HTR-8/SVneo (cell line): ENCODE data around the gene ADAMTS18.

Experiments
- DNase-seq: peaks from one replicate; pipeline ENCODE4 v3.0.0; 2011; ENCODE audit warnings: low spot score, mixed read lengths; ENCODE audit not compliant: insufficient read length
- FAIRE-seq: peaks from 2 replicates; lab custom pipeline; 2011; peaks lifted over from hg19 to GRCh38; lab: Jason Lieb, UNC

ADAMTS18 gene

GRCh38 chr16:77331043-77331442, 103.8 kb downstream of the ADAMTS18 start:
- FAIRE-seq (no peak), DNase-seq (no peak)

GRCh38 chr16:77330332-77331042, 104.3 kb downstream of the ADAMTS18 start:
- DNase-seq (no peak), FAIRE-seq (peak; percentile 13)

GRCh38 chr16:77328768-77329167, 106.1 kb downstream of the ADAMTS18 start:
- DNase-seq = no peak
- no peak for FAIRE-seq

DNA sequence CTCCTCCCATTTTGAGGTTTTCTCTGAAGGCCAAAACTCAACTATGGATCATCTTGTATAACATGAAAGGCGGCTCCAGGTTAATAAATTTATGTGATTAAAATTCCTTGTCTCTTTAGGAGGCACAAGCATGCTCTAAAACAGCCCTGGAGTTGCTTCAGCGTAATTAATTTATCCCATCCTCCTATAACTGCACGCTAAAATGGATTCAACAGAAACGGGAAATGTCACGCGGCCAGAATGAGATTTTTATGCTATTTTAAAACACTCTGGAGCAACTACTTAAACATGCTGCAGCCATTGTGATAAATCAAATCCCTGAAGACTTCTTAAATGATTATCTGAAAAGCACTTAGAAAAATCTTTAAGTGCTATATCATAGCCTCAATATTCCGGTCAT, 106.6 kb downstream of the ADAMTS18 start:
- DNase-seq (no peak), FAIRE-seq (no peak)

DNA sequence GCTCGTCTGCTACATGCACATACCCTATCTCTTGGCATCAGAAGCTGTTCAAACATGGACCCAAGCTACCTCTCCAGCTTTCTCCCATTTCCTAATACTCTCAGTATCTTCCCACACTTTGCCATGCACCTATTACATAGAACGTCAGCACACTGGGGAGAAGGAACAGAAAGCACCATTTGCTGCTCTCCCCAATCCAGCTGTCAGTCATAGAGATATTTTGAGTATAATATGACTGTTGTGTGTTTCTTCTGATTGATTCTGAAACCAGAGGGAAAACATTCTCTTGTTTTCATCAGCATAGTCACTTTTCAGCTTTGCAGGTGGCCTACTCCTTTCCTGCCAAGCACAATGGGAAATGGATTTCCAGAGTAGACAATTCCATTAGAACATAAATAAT, 107.1 kb downstream of the ADAMTS18 start:
- no peak for DNase-seq
- FAIRE-seq = peak; percentile 4

- FAIRE-seq = no peak
Observed at GRCh38 chr16:77324729-77325128, 110.1 kb downstream of the ADAMTS18 start.

GRCh38 chr16:77323695-77324094, 111.1 kb downstream of the ADAMTS18 start:
- no peak for DNase-seq
- FAIRE-seq = no peak

More at GRCh38 chr16:77324729-77325128, 110.1 kb downstream of the ADAMTS18 start:
- DNase-seq = no peak

- no peak for DNase-seq
- FAIRE-seq = no peak
Observed at GRCh38 chr16:77322757-77323156, 112.1 kb downstream of the ADAMTS18 start.

DNA sequence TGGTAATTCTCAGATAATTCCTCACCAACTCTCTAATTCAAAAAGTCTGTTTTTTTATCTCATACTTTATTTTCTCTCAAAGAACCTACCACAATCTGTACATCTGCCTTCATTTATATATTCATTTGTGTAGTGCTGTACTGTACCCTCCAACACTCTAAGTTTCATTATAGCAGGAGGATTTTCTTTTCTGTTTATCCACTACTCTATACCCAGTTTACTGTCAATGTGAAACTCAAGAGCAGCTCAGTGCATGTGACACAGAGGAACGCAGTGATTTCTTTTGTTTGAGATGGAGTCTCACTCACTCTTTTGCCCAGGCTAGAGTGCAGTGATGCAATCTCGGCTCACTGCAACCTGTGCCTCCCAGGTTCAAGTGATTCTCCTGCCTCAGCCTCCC, 117.8 kb downstream of the ADAMTS18 start:
- DNase-seq = no peak
- FAIRE-seq = no peak

DNA sequence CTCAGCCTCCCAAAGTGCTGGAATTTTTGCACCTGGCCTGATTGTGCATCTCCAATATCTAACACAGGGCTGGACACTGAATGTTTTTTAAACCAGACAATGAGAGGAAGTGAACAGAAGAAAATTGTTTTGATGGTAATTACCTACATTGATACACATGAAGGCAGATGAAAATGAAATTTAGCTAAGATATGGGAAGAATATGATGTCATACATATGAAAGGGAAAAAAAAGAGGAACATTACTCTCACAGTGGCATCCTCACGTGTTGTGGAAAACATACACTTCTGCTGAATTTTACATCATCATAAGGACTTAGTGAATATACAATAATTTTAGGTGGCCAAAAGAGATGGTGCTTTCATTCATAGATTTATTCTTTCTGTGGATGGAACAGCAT, 124.0 kb downstream of the ADAMTS18 start:
- DNase-seq (no peak), FAIRE-seq (no peak)

GRCh38 chr16:77308163-77308561, 126.7 kb downstream of the ADAMTS18 start:
- DNase-seq = peak; percentile 36

GRCh38 chr16:77307426-77308162, 127.2 kb downstream of the ADAMTS18 start:
- DNase-seq (no peak), FAIRE-seq (no peak)

More at GRCh38 chr16:77308163-77308561, 126.7 kb downstream of the ADAMTS18 start:
- FAIRE-seq = peak; percentile 63

- no peak for FAIRE-seq
- no peak for DNase-seq
Observed at GRCh38 chr16:77306075-77306474, 128.8 kb downstream of the ADAMTS18 start.

- DNase-seq (no peak), FAIRE-seq (no peak)
Observed at GRCh38 chr16:77304877-77305276, 130.0 kb downstream of the ADAMTS18 start.

GRCh38 chr16:77304134-77304533, 130.7 kb downstream of the ADAMTS18 start:
- DNase-seq (no peak), FAIRE-seq (no peak)

DNA sequence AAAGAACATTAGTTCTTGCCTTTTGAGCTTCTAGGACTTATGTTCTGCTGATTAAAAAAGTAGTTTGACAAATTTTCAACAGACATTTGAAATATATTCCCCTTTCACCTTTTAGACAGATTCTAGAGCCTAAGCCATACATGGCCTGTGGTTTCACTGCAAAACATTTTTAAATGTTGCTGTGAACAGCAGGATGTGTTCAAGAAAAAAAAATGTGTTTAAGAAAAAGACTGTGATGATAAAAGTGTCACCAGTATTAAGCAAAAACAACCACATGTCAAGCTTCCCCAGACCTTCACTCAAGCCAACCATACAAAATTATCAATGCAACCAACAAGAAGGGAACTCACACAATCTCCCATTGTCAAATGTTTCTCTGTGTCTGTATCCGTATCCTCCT, 132.2 kb downstream of the ADAMTS18 start:
- no peak for DNase-seq
- FAIRE-seq = no peak

DNA sequence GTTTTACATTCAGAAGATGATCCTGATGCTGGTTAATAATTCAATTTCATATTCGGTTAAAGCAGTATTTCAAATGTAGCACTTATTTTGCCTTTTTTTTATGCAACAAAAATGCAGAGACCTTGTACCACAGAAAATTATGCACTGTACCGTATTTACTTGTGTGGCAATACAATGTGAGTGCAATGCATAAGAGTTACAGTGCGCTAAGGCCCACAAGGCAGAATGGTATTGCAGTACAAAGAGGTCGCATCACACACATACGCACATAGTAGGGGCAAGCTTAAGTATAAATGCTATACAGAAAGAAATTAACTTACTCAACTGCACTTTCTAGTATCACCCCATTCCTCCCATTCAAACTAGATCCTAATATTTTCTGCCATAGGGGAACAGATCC, 132.6 kb downstream of the ADAMTS18 start:
- FAIRE-seq = no peak

DNA sequence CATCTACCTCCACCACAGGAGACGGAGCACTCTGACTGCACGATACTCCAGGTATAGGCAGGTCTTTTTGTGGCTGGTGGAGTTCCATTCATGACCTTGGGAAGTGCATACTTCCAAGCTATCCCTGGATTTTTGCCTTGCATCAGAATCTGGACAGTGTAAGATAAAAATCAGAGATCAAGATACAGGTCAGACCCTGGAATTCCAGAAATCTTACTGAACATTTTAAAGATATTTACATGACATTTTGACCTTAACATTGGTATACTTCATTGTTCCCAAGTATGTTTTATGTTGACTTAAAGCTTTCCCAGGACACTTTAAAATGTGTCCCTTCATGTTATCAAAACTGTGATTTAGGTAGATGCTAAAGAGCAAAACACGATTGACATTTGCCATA, 134.6 kb downstream of the ADAMTS18 start:
- FAIRE-seq = no peak
- DNase-seq = no peak

More for the DNA sequence above, 132.6 kb downstream of the ADAMTS18 start:
- no peak for DNase-seq

DNA sequence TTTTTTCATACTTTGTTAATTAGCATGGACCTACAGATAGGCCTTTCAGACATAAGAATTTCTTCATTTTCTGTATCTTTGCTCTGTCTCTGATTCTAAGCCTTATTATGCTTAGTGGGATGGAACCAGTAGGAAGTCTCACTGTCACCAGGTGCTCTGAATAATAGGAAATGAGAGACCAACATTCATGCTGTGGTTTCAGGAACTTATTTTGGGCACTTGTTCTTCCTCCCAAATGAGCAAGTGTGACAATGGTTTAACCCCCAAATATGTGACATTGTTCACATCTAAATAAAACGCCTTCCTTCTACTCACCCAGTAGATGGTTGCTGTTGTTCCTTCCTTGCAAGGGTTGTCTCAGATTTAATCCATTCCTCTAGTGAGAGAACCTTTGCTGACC, 135.4 kb downstream of the ADAMTS18 start:
- FAIRE-seq = no peak
- no peak for DNase-seq

DNA sequence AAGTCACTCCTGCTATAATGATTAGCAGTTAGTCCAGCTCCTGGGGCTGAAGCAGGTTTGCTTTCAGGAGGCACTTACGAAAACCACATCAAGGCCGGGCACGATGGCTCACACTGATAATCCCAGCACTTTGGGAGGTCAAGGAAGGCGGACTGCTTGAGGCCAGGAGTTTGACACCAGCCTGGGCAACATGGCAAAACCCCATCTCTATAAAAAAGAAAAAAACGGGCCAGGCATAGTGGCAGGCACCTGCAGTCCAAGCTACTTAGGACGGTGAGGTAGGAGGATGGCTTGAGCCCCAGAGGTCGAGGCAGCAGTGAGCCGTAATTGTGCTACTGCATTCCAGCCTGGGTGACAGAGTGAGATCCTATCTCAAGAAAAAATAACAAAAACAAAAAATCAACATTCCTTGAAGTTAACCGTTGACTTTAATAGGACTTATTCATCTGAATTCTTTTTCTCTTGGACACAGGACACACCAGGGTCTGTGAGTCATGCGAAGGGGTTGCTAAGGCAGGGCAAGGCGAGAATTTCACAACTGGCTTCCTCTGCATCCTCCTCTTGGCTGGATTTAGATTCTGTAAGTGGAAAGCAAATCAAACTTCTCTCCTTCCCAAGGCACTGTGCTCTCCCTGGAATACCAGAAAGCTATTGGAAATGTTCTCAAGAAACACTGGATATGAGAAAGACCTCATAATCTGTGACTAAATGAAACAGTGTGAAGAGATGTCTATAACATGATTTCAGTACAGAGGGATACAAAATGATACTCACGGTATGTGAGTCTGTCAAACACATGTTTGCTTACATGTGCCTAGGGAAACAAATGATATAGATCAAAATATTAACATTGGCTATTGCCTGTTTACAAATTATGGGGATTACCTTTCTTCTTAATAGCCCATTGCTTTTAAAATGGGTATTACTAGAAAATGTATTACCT, 136.1 kb downstream of the ADAMTS18 start:
- peak; percentile 78 for DNase-seq
- FAIRE-seq = peak; percentile 92
